GM18951 (cell line): Measurements from ENCODE around the gene SUPT20HL1.

Source experiments
- POLR2A ChIP-seq: IDR thresholded peaks from 4 replicates; pipeline ENCODE4 v1.6.1; 2011; ENCODE audit warnings: mild to moderate bottlenecking; ENCODE audit not compliant: insufficient read length, insufficient read depth; ENCODE audit errors: extremely low read depth
- in situ Hi-C: fragments of 300-500 bp; cut with MboI; formaldehyde crosslinking; loops from one replicate; pipeline ENCODE4 v1.12.0; 2022; ENCODE audit warnings: low sequenced_read_pairs, mixed read lengths, inconsistent platforms; ENCODE audit not compliant: unreplicated experiment

Gene SUPT20HL1

DNA sequence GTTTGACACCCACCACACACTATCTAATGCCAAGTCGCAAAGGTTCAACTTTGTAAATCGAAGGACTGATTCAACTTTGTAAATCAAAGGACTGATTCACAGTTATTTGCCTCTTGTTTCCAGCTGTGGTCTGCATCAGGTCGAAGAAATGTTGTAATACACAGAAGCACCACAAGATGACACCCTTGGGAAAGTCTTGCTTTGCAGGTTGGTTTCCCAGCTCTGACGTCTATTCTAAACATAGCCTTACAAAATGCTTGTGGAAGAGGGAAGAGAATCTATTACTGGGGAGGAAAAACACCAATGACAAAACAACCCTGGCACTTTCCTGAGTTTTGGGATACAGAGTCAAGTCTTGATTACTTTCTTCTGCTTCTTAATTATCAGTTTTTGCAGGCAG is 35.3 kb downstream of the SUPT20HL1 start:
- in situ Hi-C loops, result no loop called here
- no peak for TF ChIP-seq POLR2A

DNA sequence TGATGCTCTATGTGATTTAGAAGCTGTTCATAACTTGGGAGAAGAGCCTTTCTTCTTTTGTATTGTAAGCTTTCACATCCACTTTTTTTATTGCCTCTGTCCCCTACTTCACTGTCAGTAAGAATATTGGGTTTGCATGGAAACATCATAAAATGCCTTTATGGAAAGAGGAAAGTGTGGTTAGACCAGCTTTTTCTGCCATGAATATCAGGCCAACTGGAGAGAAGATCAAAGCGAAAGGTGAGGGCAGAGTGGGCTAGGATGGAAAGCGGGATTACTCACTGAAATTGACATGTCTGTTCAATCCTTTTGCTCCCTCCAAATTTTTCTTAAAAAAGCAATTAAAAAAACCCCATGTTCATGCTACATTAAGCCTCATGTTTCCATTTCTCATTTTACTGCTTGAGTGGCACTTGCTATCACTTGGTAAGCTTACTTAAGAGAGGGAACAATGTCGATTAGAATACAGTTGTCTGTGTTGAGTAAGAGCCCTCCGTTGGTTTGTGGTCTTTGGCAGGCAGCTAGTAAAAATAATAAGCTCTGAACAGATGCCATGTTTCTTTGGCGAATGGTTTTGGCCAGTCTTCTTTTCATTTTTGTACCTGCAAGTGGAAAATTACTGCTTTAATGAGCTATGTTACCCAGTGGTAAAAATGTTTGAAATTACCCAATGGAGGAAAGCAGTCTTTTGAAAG is 35.9 kb downstream of the SUPT20HL1 start:
- in situ Hi-C loops, result no loop called here
- TF ChIP-seq POLR2A, result no peak

DNA sequence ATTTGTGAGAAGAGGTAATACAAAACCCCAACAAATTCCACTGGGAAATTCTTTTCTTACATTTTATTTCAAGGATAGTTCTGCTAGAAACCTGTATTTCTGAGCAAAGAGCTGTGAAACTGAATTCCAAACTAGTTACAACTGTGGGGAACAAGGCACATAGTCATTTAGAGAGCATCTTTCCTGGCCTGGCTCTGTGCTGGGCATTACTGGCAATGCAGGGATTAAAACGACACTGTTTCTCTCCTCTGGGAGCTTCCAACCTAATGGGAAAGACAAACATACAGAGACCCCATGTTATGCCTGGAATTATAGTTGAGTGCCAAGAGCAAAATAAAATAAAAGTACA is 36.5 kb downstream of the SUPT20HL1 start:
- in situ Hi-C loops, result no loop called here
- TF ChIP-seq POLR2A, result no peak

DNA sequence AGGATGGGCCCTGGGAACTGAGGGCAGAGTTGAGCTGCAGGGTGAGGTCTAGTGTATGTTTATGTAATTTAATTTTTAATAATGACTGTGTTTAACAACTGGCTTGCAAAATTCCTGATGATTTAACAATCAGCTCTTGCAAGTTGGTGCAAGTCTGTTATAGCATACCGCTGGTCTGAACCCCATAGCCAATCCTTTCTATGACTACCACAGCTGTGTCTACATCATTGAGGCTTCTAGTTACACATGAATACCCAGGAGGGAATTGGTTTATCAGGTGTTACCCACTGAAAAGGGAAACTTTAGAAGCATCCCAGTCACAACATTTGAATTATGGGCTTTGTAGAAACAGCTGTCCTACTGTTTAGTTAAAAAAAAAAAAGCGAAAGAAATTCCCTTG is 38.3 kb downstream of the SUPT20HL1 start:
- TF ChIP-seq POLR2A, result no peak
- in situ Hi-C loops, result no loop called here

DNA sequence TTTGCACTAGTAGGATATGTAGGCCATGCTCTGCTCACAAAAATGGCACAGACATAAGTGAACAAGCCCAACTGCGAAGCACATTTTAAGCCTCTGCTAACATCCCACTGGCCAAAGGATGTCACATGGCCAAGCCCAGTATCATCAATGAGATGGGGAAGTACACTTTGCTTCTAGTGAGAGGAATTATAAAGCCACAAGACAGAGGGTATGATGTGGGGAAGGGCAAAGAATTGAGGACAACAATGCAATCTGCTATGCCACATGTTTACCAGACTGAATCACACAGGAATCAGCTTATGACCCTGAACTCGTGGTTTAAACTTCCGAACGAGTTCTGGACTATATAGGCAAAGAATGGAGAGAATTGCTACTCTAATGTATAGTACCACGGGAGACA is 39.1 kb downstream of the SUPT20HL1 start:
- TF ChIP-seq POLR2A, result no peak
- in situ Hi-C loops, result no loop called here

DNA sequence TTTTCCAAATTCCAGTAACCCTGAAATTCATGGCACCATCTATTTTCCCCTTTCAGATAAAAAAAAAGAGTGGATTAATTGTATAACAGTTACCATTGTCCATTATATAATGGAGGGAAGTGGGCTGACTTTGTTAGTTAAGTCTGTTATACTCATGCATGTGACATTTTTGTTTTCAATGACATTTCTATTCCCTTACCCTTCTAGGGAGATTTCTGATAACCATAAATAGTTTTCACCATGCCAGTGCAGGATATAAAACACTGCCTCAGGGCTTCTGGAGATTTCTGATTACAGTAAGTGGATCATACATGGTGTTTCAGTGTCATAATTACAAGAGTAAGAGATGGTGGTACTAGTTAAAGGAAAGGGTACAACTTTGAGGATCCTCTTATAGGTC is 45.5 kb downstream of the SUPT20HL1 start:
- in situ Hi-C loops, result no loop called here
- no peak for TF ChIP-seq POLR2A
